Central memory CD4-positive, alpha-beta T cell (primary cell): Measurements from ENCODE around the gene ZBTB6.
A peak's percentile ranks its signal among the peaks of the same experiment; 100 is the strongest.

Experiments used
- DNase-seq: peaks from one replicate; pipeline ENCODE4 v3.0.0; 2022
- total RNA-seq, 3 experiments: gene quantifications; one replicate each; lab custom pipeline; 2026; lab: John Stamatoyannopoulos, UW

Gene ZBTB6, protein sequence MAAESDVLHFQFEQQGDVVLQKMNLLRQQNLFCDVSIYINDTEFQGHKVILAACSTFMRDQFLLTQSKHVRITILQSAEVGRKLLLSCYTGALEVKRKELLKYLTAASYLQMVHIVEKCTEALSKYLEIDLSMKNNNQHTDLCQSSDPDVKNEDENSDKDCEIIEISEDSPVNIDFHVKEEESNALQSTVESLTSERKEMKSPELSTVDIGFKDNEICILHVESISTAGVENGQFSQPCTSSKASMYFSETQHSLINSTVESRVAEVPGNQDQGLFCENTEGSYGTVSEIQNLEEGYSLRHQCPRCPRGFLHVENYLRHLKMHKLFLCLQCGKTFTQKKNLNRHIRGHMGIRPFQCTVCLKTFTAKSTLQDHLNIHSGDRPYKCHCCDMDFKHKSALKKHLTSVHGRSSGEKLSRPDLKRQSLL
- 10.2 to 61.7 (median 38.8) reads per million in 3 experiments for total RNA-seq

DNA sequence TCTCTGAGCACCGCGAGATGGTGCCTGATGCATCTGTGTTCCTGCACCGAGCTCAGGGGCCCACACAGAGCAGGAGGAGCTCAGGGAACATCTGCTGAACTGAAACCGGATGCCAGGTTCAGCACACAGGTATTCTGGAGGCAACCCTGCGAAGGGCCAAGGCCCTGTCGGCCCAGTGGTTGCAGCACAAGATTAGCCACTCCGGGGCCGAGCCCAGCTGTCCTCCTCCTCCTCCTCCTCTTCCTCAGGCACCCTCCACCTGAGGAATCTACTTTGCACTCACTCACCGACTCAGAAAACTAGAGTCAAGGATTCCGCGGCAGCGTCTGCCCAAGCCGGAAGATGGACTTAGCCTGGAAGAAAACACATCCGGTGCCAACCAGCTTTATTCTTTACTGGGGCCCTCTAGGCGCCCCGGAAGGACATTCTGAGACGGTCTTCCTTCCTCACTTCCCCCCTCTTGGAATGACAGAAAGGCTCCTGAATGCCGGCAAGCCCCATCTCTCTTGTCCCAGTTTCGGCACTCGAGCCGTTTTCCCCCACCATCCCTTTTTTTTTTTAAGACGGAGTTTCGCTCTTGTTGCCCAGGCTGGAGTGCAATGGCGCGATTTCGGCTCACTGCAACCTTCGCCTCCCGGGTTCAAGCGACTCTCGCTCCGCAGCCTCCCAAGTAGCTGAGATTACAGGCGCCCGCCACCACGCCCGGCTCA, at the start of gene ZBTB6:
ZBTB6 (minus strand) TSS at position 360 of the 710 bp plus-strand sequence. CDS start 1,251 bp downstream, outside the sequence.
- DNase-seq = peak; percentile 78

DNA sequence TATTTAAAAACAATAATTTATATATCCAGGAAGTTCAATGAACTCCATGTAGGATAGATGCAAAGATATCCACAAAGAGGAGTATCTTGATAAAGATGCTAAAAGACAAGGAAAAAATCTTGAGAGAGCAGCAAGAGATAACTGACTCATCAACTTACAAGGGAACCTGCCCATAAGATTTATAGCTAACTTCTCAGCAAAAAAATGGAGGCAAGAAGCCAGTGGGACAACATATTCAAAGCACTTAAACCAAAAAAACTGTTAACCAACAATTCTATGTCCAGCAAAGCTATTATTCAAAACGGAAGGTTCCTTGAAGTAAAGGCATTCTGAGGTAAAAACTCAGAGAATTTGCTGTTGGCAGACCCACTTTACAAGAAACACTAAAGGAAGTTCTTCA, 48.0 kb upstream of the ZBTB6 start:
- DNase-seq = no peak

DNA sequence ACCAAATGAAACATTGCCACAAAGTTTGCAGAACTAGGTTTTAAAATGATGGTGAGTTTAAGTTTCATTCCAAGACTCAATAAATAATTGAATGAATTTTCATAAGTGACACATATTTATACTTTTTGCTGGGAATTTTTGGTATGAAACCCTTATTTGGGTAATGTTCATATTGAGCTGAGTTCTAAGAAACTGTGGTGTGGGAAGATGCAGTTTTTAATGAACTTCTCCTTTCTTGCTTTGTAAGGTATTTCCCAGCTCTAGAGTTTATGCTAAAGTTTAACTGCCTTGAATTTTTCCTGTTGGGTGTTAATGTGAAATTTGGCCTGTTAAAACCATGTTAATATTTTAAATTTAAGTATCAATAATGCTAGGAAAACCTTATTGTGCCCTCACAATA, 42.8 kb upstream of the ZBTB6 start:
- no peak for DNase-seq

GRCh38 chr9:122954253-122954691, 41.1 kb upstream of the ZBTB6 start:
- DNase-seq = no peak

DNA sequence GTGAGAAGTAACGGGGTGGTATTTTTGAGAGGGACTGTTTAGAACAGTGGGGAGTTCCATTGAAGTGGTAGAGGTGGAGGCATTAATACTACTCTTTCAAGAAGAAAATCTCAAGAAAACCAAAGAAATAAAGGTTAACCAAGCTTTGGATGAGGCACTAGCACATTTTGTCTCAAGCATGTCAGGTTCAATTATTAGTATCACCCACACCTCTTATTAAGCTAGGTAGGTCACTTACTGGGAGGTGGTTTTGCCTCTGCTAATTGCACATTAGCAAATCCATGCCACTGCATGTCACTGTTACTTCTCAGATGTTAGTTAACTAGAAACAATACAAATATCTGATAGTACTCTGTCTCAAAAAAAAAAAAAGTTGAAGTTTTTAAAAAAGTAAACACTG, 37.9 kb upstream of the ZBTB6 start:
- no peak for DNase-seq

DNA sequence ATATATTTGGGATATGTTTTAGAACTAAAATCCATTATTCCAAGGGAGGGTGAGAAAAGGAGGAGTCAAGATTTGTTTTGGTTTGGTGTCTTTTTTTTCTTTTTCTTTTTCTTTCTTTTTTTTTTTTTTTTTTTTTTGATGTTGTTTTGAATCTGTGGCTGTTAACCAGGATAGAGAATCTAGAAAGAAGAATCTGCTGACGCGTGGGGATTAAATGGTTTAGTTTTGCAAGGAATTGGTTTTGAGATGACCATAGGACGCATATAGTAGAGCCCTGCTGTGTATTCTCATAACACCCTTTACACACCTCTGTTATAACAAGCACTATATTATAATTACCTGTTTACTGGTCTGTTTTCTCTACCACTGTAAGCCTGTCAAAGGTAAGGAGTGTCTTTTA, 37.1 kb upstream of the ZBTB6 start:
- no peak for DNase-seq

DNA sequence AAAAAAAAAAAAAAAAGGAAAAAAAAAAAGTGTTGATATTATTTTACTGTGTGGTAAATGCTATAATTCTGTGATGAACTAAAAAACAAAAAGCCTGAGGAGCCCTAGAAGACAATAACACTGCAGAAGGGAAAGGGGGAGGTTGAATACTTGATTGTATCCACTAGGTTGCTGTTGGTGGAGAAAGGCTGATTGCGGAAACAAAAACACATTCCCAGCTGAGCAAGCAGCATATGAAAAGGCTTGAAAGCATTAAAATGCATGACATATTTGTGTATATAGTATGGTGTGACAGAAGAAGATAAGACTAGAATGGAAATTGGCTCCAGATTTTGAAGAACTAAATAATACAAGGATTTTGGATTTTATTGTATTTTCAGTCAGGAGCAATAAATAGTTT, 36.6 kb upstream of the ZBTB6 start:
- DNase-seq = no peak

DNA sequence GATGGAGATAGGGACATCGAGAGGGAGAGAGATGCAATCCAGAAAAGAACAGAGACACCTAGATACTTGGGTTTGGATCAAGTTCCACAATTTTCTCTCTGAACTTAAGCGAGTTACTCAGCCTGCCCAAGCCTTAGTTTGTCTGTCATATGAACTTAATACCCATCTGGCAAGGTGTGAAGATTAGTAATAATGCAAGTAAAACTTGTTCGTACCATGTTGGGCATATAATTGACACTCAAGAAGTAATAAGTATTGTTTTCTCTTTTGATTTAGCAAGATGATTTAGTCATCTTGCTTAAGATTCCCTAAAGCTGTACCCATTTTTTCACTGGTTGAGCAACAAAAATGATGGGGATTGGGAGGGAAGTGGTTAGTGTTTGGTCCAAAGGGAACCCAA, 35.2 kb upstream of the ZBTB6 start:
- no peak for DNase-seq

- DNase-seq = no peak
Observed at GRCh38 chr9:122946461-122947005, 33.4 kb upstream of the ZBTB6 start.

GRCh38 chr9:122944960-122945888, 32.1 kb upstream of the ZBTB6 start:
- no peak for DNase-seq

DNA sequence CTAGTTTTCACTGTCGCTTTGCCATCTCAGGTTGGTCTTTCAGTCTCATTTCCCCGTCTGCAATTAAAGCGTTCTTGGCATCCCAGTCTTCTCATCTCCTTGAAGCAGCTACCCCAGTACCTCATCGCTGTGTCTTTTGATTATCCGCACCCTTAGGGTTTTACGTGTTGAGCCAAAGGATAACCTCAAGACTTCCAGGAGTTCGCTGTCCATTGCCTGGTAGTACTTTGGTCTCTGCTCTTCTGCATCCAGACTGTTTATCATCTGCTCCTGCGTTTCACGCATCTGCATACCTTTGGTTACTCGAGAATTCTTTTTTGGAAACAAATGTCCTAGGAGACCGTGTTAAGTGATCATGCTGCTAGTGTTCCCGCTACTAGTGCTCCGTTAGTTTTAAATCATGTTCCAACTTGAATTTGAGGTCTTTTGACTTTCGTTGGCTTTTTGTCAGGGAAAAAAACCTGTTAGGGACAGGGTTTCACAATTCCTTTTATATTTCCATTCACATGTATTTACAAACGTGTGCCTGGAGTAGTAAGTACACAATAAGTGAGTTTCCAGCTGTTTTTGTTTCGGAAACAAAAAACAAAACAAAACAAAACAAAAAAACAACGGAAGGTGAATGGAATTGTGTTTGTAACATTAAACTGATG, 28.6 kb upstream of the ZBTB6 start:
- no peak for DNase-seq

- DNase-seq = peak; percentile 95
Observed at GRCh38 chr9:122940749-122941581, 27.8 kb upstream of the ZBTB6 start, which contains the start of gene RABGAP1. Gene RABGAP1, plus strand, starts transcription at chr9:122941020. Its CDS starts 16,040 bp downstream, at chr9:122957060.

DNA sequence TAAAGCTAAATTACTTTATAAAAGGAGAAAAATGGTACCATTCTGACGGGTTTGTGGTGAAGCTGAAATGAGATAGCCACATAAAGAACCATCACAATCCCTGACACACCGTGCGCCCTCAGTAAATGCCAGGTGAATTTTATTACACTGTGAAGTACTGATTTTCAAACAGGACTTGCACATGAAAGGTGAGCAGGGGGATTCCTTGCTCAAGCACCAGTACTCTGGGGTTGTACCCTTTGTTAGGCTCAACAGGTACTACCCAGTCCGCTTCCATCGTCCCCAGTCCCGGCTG, 27.3 kb upstream of the ZBTB6 start:
- no peak for DNase-seq

GRCh38 chr9:122939601-122940000, 26.5 kb upstream of the ZBTB6 start:
- no peak for DNase-seq

- DNase-seq = no peak
Observed at GRCh38 chr9:122936883-122937282, 23.8 kb upstream of the ZBTB6 start.

- no peak for DNase-seq
Observed at GRCh38 chr9:122936464-122936863, 23.3 kb upstream of the ZBTB6 start.

- DNase-seq = peak; percentile 84
Observed at GRCh38 chr9:122931226-122932121, 18.4 kb upstream of the ZBTB6 start, which contains the start of gene ZBTB26. Gene ZBTB26, minus strand, starts transcription at chr9:122931512. Its CDS starts 11,578 bp downstream, at chr9:122919934.

DNA sequence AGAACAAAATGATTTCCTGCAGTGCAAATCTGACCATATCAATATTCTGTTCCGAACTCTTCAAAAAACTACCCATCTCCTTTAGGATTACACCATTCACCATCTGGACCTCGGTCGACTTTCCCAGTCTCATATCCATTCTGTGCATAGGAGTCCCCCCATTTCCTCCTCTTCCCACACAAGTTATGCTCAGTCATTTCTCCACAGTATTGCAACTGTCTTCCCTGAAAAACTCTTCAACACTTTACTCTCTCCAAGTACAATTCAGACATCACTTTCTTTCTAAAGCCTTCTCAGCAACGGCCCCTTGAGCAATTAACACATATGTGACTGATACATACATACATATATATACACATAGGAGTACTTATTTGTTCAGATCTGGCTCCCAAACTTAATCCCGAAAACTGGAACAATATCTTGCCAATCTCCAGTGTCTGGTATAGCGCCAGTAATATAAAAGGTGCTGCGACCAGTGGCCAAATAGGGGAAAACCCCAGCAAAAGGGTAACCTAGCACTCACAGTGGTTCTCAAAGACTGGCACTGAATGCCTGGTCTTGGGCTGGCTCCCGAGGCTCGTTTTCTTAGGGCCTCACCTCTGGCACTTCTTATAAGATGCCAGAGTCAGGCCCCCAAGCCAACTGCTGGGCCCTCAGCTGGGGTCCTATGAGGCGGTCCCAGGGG, 17.6 kb upstream of the ZBTB6 start:
- no peak for DNase-seq

- no peak for DNase-seq
Observed at GRCh38 chr9:122929796-122930354, 16.8 kb upstream of the ZBTB6 start.
